NB4 (cell line): Measurements from ENCODE around the gene TMEM217.

Experiments
- CTCF ChIP-seq: IDR thresholded peaks from one replicate; pipeline ENCODE4 v1.5.1; 2012; ENCODE audit warnings: low read depth, low read length
- POLR2A ChIP-seq: IDR thresholded peaks from 2 replicates; pipeline ENCODE4 v1.6.1; 2011; ENCODE audit warnings: mild to moderate bottlenecking; ENCODE audit not compliant: insufficient read length; ENCODE audit errors: extremely low read depth

GRCh38 chr6:37303091-37303660, 45.2 kb upstream of the TMEM217 start:
- TF ChIP-seq CTCF (no peak), POLR2A (no peak)
